NCI-H446 (cell line): Measurements from ENCODE around the gene GDF15.
A peak's percentile ranks its signal among the peaks of the same experiment; 100 is the strongest.
"Not testable (repeated sequence)": the region's sequence is repeated elsewhere in the genome, so short reads cannot be mapped to it uniquely, and the experiment has no call there.

Experiments used
- DNase-seq, 2 experiments: peaks; one replicate each; lab custom pipeline; 2025; lab: John Stamatoyannopoulos, UW

GDF15 gene

GRCh38 chr19:18385675-18386542 lies at the start of gene GDF15:
GDF15 (plus strand) TSS chr19:18386158; CDS start chr19:18386190, 32 bp downstream.
- no peak for DNase-seq

- no peak for DNase-seq
Observed at GRCh38 chr19:18338541-18338940, 47.4 kb upstream of the GDF15 start.

GRCh38 chr19:18339723-18340122 lies 46.2 kb upstream of the GDF15 start:
- no peak for DNase-seq

DNA sequence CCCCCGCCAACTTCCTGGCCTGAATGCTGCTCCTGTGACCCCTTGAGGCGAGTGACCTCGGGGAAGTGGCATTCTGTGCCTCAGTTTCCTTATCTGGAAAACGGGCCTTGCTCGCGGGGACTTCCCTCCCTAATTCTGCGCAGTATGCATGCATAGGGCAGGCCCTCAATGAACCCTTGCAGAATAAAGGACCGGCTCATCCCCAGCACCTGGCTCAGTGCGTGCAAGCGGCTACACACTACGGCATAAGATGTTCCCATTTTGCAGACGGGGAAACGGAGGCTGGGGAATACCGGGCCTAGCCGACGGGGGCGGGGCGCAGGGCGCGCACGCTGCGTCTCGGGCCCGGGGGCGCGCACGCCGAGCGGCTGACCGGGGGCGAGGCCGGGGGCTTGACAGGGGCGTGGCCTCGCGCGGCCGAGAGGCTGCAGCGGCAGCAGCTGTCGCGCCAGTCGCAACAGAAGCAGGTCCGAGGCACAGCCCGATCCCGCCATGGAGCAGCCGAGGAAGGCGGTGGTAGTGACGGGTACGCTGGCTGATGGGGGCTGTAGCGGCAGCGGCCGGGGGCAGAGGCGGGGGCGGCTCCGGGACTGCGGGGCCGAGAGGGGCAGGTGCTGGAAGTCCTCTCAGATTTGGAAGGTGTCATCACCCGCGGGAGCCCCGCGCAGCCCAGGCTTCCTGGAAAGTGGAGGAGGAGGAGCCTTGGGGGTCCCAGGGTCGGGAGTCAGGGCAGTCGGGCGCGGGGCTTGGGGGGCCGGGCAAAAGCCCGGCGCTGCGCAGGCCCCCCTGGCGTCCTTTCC lies 45.6 kb upstream of the GDF15 start, which contains the start of gene PGPEP1:
PGPEP1 (plus strand) TSS at position 409 of the 800 bp plus-strand sequence; CDS start at position 493, 84 bp downstream.
- peak in 1 of 2 experiments; percentile 79 for DNase-seq

- DNase-seq: peak in 1 of 2 experiments; percentile 55
Observed at GRCh38 chr19:18340990-18341868, 44.7 kb upstream of the GDF15 start.

GRCh38 chr19:18342090-18342632 lies 43.8 kb upstream of the GDF15 start:
- DNase-seq: no peak

DNA sequence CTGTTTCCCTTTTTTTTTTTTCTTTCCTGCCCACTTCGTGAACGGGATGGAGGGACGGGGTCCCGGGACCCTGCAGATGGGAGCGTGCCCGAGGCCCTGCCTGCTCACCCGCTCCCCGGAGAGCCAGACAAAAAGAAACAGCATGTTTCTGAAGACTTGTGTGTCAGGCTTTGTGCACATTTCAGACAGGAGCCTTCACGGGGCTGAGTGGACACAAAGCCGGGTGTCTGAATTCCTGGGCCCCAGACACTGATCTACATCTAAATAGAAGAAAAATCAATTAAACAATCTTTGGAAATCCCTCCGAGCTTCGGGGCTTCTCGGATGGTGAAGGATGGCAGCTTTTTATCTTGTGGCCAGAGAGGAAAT lies 41.4 kb upstream of the GDF15 start:
- DNase-seq: no peak

GRCh38 chr19:18345296-18345695 lies 40.7 kb upstream of the GDF15 start:
- DNase-seq: no peak

- no peak for DNase-seq
Observed at GRCh38 chr19:18346091-18346490, 39.9 kb upstream of the GDF15 start.

DNA sequence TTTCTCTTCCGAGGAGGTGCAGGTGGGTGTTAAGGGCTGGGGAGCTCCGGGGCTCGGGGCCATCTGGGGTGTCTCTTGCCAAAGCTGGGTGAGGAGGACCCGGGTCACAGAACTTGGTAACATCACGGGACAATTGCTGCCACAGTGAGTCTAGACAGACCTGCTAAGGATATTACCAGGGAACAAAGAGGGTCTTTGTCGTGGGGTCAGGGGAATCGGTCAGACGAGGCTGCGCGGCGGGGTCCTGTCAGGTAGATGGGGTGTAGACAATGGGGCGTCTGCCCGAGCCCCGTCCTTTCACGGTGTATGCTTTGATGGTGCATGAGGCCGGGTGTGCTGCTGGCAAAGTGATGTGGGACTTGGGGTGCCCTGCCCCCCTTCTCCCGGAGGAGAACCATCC lies 37.8 kb upstream of the GDF15 start:
- no peak for DNase-seq

- not testable (repeated sequence) for DNase-seq
Observed at GRCh38 chr19:18348818-18349339, 37.1 kb upstream of the GDF15 start.

GRCh38 chr19:18349524-18350128 lies 36.3 kb upstream of the GDF15 start:
- DNase-seq: peak; percentile 5 to 26

- DNase-seq: no peak
Observed at GRCh38 chr19:18350490-18350889, 35.5 kb upstream of the GDF15 start.

DNA sequence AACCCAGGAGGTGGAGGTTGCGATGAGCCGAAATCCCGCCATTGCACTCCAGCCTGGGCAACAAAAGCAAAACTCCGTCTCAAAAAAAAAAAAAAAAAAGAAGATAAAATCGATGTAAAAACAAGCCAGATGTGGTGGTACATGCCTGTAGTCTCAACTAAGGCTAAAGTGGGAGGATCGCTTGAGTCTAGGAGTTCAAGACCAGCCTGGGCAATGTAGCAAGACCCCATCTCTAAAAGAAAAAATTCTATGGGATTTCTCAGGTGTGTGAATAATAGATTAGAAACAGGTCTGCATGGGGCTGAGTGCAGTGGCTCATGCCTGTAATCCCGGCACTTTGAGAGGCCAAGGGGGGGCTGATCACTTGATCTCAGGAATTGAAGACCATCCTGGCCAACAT lies 34.4 kb upstream of the GDF15 start:
- no peak for DNase-seq

- no peak for DNase-seq
Observed at GRCh38 chr19:18353378-18354005, 32.5 kb upstream of the GDF15 start.

- DNase-seq: not testable (repeated sequence)
Observed at GRCh38 chr19:18354743-18355142, 31.2 kb upstream of the GDF15 start.

DNA sequence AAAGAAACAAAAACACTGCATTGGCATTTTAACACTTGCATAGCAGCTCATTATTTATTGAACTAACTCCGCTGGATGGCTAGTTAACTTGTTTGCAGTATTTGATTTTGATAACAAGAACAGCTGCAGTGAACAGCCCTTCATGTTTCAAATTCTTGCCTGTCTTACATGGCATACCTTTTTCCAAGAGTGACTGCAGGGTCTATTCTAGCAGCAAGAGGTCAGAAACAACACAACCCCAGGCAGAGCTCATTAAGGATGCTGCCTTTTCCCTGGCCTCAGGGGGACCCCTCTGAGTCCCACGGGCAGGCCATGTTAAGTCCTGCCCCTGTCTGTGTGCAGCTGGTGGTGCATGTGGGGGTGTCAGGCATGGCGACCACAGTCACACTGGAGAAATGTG lies 28.9 kb upstream of the GDF15 start:
- DNase-seq: no peak

DNA sequence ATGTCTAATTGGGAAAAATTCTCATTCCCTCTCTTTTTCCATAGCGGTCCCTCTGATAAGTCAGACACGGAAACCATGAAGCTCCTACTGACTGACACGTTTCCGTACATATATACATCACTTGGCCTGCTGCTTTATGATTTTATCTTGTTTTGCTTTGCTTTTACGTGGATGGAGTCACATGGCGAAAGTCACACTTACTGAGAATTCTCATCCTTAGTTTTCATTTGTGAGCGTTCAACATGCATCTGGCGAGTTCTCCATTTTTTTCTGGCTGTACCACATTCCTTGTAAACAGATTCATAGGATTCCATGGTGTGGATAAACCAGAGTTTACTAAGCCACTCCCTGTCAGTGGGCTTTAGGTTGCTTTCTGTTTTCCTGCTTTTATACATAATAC lies 24.3 kb upstream of the GDF15 start:
- DNase-seq: no peak

DNA sequence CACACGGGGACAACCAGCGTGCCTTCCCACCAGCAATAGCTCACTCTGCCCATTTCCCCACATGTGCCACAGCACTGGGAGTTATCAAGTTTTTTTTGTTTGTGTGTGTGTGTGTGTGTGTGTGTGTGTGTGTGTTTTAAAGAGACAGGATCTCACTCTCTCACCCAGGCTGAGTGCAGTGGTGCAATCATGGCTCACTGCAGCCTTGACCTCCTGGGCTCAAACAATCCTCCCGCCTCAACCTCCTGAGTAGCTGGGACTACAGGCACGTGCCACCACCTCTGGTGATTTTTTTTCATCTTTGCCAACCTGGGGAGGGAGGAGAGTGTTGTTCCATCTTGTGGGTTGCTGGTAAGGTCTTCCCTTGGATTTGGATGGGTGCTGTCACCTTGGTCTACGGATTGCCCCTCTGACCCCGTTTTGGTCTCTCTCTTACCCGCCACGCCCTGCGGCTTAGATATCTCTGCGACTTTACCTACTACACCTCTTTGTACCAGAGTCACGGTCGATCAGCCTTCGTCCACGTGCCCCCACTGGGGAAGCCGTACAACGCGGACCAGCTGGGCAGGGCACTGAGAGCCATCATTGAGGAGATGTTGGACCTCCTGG lies 22.9 kb upstream of the GDF15 start:
- DNase-seq: no peak

GRCh38 chr19:18363787-18364186 lies 22.2 kb upstream of the GDF15 start:
- no peak for DNase-seq
